ENCODE results near the gene RPL10A.
"Not testable (repeated sequence)": the region's sequence is repeated elsewhere in the genome, so short reads cannot be mapped to it uniquely, and the experiment has no call there.

The RPL10A gene

GRCh38 chr6:35512740-35513139 lies 44.5 kb downstream of the RPL10A start, which contains the start of gene TULP1:
TULP1 (minus strand) TSS chr6:35512896; CDS start chr6:35512858, 38 bp downstream.
- DNase-seq (ENCODE audit: low spot score): no peak

- DNase-seq (ENCODE audit: low spot score): no peak
These were observed 46.4 kb downstream of the RPL10A start for GRCh38 chr6:35514587-35514986.

- DNase-seq (ENCODE audit: low spot score): not testable (repeated sequence)
These were observed 47.7 kb downstream of the RPL10A start for GRCh38 chr6:35515939-35516338.

GRCh38 chr6:35516712-35517111 lies 48.5 kb downstream of the RPL10A start:
- DNase-seq (ENCODE audit: low spot score): no peak

- not testable (repeated sequence) for DNase-seq (ENCODE audit: low spot score)
These were observed 49.8 kb downstream of the RPL10A start for GRCh38 chr6:35517978-35518377.

GRCh38 chr6:35518566-35519312 lies 50.5 kb downstream of the RPL10A start:
- DNase-seq (ENCODE audit: low spot score): no peak

GRCh38 chr6:35519313-35520015 lies 51.3 kb downstream of the RPL10A start:
- DNase-seq (ENCODE audit: low spot score): no peak

Measured in kidney tubule cell (primary cell).